Left ventricle myocardium inferior (tissue), 1 donor: Measurements from ENCODE around the gene ZNF335. TPM values are rescaled to one million over a fixed set of nuclear protein-coding genes. Genes with fewer than 3 reads are reported as not detected.

Experiments
- DNase-seq: peaks from one replicate; pipeline ENCODE4 v3.0.0-alpha.2; 2020
- H3K27ac ChIP-seq: fragments of 200-600 bp; replicated peaks from 2 replicates; pipeline ENCODE4 v1.8.0; 2021
- H3K27me3 ChIP-seq: fragments of 200-600 bp; 2 replicates; pipeline ENCODE4 v1.8.0; 2021; ENCODE audit warnings: low read depth
- H3K36me3 ChIP-seq: fragments of 200-600 bp; 2 replicates; pipeline ENCODE4 v1.8.0; 2021
- H3K4me1 ChIP-seq: fragments of 200-600 bp; 2 replicates; pipeline ENCODE4 v1.8.0; 2021
- H3K4me3 ChIP-seq: fragments of 200-600 bp; 2 replicates; pipeline ENCODE4 v1.8.0; 2021; ENCODE audit warnings: mild to moderate bottlenecking, moderate library complexity
- H3K9me3 ChIP-seq: fragments of 200-600 bp; replicated peaks from 2 replicates; pipeline ENCODE4 v1.8.0; 2021
- CTCF ChIP-seq: fragments of 200-600 bp; IDR thresholded peaks from 2 replicates; pipeline ENCODE4 v1.8.0; 2021; ENCODE audit warnings: antibody characterized with exemption, mild to moderate bottlenecking, borderline replicate concordance
- intact Hi-C: fragments of 100-400 bp; cut with micrococcal nuclease; formaldehyde crosslinking; loops from one replicate; pipeline ENCODE4 v1.11.0; 2022
- total RNA-seq: library from RNA; stranded (reverse); fragmentation: NEBNext Ultra II Directional; extraction: Animal tissue kit (Norgen Biotek cat#: 25700); gene quantifications from one replicate; pipeline ENCODE4 v1.2.1, GENCODE V29; 2021
- donor health status: DM: no; HTN: yes; CAD: no; lungs with severe emphysema.

ZNF335 gene
- total RNA-seq, 1 donor from 2014 or later: 8.1 TPM

GRCh38 chr20:46004889-46005473, 33.0 kb upstream of the ZNF335 start:
- intact Hi-C loops: no loop called here
- peaks cover 9% of the 10 kb centered on the region for H3K4me1 ChIP-seq
- no peaks in the 10 kb centered on the region for H3K9me3 ChIP-seq
- no peak for TF ChIP-seq CTCF
- H3K27ac ChIP-seq: no peak overlapping the region
- H3K36me3 ChIP-seq: no peaks in the 10 kb centered on the region
- H3K27me3 ChIP-seq: peaks cover 99% of the 10 kb centered on the region
- H3K4me3 ChIP-seq: no peak overlapping the region
- no peak for DNase-seq

- Histone ChIP-seq H3K9me3 (no peaks in the 10 kb centered on the region), H3K27me3 (peaks cover 99% of the 10 kb centered on the region), H3K4me3 (no peak overlapping the region), H3K27ac (no peak overlapping the region), H3K4me1 (peaks cover 8% of the 10 kb centered on the region), H3K36me3 (no peaks in the 10 kb centered on the region)
- no peak for TF ChIP-seq CTCF
- intact Hi-C loops: no loop called here
- DNase-seq: no peak
Measured at GRCh38 chr20:46004187-46004586, 32.2 kb upstream of the ZNF335 start.

- Histone ChIP-seq H3K9me3 (no peaks in the 10 kb centered on the region), H3K27ac (no peak overlapping the region), H3K36me3 (no peaks in the 10 kb centered on the region), H3K4me1 (peaks cover 8% of the 10 kb centered on the region), H3K27me3 (peaks cover 99% of the 10 kb centered on the region), H3K4me3 (no peak overlapping the region)
- DNase-seq: no peak
- intact Hi-C loops: no loop called here
- TF ChIP-seq CTCF: no peak
Measured at GRCh38 chr20:46002008-46002407, 30.0 kb upstream of the ZNF335 start.

- DNase-seq: no peak
Measured at GRCh38 chr20:46001498-46001897, 29.5 kb upstream of the ZNF335 start.

GRCh38 chr20:46000262-46000996, 28.4 kb upstream of the ZNF335 start:
- H3K9me3 ChIP-seq: no peaks in the 10 kb centered on the region
- intact Hi-C loops: no loop called here
- no peaks in the 10 kb centered on the region for H3K36me3 ChIP-seq
- H3K4me3 ChIP-seq: no peak overlapping the region
- TF ChIP-seq CTCF: no peak
- peaks cover 8% of the 10 kb centered on the region for H3K4me1 ChIP-seq
- no peak for DNase-seq
- no peak overlapping the region for H3K27ac ChIP-seq
- H3K27me3 ChIP-seq: peaks cover 97% of the 10 kb centered on the region

More at GRCh38 chr20:46001498-46001897, 29.5 kb upstream of the ZNF335 start:
- H3K4me3 ChIP-seq: no peak overlapping the region
- peaks cover 8% of the 10 kb centered on the region for H3K4me1 ChIP-seq
- no peaks in the 10 kb centered on the region for H3K36me3 ChIP-seq
- no peak for TF ChIP-seq CTCF
- intact Hi-C loops: no loop called here
- H3K9me3 ChIP-seq: no peaks in the 10 kb centered on the region
- peaks cover 99% of the 10 kb centered on the region for H3K27me3 ChIP-seq
- H3K27ac ChIP-seq: no peak overlapping the region
